Endothelial cell of hepatic sinusoid (primary cell): ENCODE data around the gene CISD1.

Source experiments
- in situ Hi-C: cut with HindIII; loops from 2 replicates; pipeline ENCODE4 v1.10.0; 2017; ENCODE audit warnings: low sequenced_read_pairs

Gene CISD1

GRCh38 chr10:58304099-58304633, 35.2 kb downstream of the CISD1 start:
- in situ Hi-C loops = no loop called here

- in situ Hi-C loops = no loop called here
Measured at GRCh38 chr10:58305821-58306220, 36.9 kb downstream of the CISD1 start.

- in situ Hi-C loops = no loop called here
Measured at GRCh38 chr10:58307676-58308075, 38.7 kb downstream of the CISD1 start.

GRCh38 chr10:58311026-58311425, 42.1 kb downstream of the CISD1 start:
- in situ Hi-C loops = no loop called here

- in situ Hi-C loops = no loop called here
Measured at GRCh38 chr10:58316874-58317273, 47.9 kb downstream of the CISD1 start.

GRCh38 chr10:58318346-58318745, 49.4 kb downstream of the CISD1 start:
- in situ Hi-C loops = no loop called here

DNA sequence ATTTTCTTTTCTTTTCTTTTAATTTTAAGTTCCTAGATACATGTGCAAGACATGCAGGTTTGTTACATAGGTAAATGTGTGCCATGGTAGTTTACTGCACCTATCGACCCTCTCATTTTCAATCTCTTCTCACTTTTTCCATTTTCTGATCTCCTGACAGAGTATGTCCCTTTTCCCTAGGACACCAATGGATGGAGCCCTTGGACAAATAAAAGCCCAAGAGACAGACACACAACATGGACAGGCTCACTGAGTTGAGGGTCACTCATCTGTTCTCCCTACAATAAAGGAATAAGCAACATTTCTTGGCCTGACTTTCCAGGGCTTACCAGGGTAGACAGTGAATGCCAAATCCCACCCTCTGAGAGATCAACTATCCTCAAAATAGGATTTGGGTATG, 50.6 kb downstream of the CISD1 start:
- in situ Hi-C loops = no loop called here

- in situ Hi-C loops = no loop called here
Measured at GRCh38 chr10:58320351-58321049, 51.5 kb downstream of the CISD1 start.

DNA sequence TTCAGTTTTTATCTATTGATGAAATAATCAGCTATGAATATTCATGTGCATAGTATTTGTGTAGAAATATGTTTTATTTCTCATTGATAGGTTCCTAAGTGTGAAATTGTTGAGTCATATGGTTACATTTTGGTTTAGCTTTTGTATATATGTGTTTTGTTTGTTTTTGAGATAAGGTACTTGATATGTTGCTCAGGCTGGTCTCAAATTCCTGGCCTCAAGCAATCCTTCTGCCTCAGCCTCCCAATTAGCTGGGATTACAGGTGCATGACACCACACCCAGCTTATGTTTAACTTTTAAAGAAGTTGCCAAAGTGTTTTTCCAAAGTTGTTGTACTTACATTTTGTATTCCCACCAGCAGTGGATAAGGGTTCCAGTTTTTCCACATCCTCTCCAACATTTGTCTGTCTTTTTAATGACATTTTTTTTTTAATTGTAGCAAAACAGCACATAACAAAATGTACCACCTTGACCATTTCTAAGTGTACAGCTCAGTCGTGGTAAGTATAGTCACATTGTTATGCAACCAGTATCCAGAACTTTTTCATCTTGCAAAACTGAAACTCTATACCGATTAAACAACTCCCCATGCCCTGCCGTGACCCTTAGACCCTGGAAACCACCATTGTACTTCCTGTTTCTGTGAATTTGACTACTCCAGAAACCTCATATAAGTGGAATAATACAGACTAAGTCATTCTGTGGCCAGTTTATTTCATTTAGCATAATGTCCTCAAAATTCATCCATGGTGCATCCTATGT, 53.3 kb downstream of the CISD1 start:
- in situ Hi-C loops = no loop called here

DNA sequence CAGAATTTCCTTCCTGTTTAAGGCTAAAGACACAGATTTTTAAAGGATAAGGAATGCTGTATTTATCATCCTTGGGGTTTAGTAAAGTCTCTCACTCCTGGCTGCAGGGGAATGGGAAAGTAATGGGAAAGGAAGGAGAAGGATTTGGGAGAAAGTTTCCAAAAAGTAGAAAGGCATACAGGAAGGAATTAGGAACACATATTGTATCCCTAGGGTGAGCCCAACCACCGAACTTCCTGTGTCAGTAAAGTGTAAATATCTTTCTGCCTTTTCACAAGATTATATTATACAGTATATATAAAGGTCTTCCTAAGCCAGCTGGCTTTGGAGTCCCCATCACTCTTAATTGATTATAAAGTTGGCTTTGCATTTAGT, 53.9 kb downstream of the CISD1 start:
- in situ Hi-C loops = no loop called here

- in situ Hi-C loops = loop anchor here (5.0 kb wide), 1 partner anchor 155 kb away; no protein-coding TSS in a partner anchor
Measured at GRCh38 chr10:58326967-58327381, 58.0 kb downstream of the CISD1 start.

DNA sequence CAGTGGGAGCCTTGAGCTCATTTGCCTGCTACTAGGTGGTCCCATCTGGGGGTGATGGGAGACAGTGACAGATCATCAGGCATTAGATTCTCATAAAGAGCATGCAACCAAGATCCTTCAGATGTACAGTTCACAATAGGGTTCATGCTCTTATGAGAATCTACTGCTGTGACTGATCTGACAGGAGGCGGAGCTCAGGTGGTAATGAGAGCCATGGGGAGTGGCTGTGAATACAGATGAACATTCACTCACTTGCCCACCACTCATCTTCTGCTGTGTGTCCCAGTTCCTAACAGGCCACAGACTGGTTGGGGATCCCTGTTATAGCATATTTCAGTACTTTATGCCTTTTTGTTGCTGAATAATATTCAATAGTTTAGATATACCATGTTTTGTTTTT, 59.3 kb downstream of the CISD1 start:
- in situ Hi-C loops = loop anchor here (5.0 kb wide), 1 partner anchor 156 kb away; no protein-coding TSS in a partner anchor

DNA sequence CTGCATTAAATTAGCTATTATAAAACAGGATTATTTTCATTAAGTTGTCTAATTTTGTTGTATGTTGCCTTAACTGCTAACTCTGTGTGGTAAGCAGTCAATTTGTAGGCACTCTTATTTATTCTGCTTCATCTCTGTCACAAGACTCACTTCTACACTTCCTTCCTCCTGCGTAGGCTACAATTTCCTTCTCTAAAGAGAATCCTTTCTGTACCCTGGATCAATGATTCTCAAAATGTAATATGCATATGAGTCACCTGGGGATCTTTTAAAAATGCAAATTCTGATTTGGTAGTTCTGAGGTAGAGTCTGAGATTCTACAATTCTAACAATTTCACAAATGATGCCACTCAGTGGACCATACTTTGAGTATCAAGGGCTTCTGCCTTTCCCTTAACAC, 61.5 kb downstream of the CISD1 start:
- in situ Hi-C loops = no loop called here

GRCh38 chr10:58331646-58332045, 62.7 kb downstream of the CISD1 start:
- in situ Hi-C loops = no loop called here

GRCh38 chr10:58334817-58335305, 65.9 kb downstream of the CISD1 start, which contains the start of gene UBE2D1:
TSS of gene UBE2D1 (plus strand) at chr10:58335006. CDS start at chr10:58335202, 196 bp downstream.
- in situ Hi-C loops = no loop called here

DNA sequence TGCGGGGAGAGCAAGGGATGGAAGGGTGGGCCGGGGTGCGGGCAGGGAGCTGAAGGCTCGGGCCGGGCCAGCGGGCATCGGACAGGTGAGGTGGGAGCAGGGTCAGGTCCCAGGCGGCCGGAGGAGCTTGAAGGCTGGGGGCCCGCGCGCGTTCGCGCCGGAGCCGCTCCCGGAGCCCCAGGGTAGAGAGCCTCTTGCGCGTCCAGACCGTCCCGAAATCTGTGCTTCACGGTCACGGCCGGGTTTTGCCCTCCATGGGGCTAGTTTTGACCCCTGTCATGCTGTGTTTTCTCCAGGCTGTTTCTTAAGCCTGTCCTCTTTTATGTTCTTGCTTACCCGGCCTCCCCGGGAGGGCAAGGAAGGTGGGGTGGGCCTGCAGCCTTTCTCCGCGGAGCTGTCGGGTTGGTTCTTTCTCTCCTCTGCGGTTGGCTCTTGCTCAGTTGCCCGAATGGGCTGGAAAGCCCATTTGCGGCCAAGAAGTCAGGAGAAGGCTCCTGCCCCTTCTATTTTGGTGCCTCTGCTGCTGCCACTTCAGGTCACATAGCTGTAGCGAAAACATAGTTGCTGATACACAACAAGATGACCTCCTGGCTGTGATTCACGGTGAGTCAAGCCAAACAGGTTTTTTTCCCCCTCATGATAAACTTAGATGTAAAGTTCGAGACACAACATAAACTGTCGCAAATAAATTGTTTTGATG, 66.5 kb downstream of the CISD1 start:
- in situ Hi-C loops = no loop called here

DNA sequence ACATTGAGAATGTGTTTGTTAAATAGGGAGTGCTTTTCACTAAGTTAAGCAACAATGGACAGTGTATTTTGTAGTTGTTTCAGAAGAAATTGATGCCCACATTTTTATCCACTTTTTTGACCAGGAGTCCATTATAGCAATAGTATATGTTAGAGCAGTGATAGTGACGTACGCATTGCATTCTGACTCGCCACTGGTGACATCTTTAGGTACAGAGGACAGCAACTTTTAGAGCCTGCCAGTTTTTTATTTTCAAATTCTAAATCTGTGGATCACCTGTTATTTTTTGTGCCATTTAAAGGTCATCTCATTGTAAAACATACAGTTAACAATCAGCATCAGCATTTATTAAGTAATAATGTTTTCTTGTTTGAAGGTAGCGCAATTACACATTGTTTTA, 67.3 kb downstream of the CISD1 start:
- in situ Hi-C loops = no loop called here
